HCT116 (cell line): Measurements from ENCODE around the gene KLHL35.

Experiments used
- EZH2 ChIP-seq: fragments of 200-600 bp; sonication (generic); IDR thresholded peaks from 2 replicates; pipeline ENCODE4 v1.6.1; 2017; ENCODE audit warnings: antibody characterized with exemption, mixed run types
- JUND ChIP-seq: IDR thresholded peaks from 2 replicates; pipeline ENCODE4 v1.6.1; 2012
- POLR2A ChIP-seq: IDR thresholded peaks from 2 replicates; pipeline ENCODE4 v1.7.0; 2011; ENCODE audit warnings: borderline replicate concordance; ENCODE audit not compliant: insufficient read depth, insufficient read length; ENCODE audit errors: extremely low read depth
- TF ChIP-seq, protein P1 (sequence below): IDR thresholded peaks from 2 replicates; pipeline ENCODE4 v1.6.1; 2011; ENCODE audit warnings: mild to moderate bottlenecking, low read length, moderate library complexity; ENCODE audit not compliant: insufficient replicate concordance; ENCODE audit errors: extremely low read depth

DNA sequence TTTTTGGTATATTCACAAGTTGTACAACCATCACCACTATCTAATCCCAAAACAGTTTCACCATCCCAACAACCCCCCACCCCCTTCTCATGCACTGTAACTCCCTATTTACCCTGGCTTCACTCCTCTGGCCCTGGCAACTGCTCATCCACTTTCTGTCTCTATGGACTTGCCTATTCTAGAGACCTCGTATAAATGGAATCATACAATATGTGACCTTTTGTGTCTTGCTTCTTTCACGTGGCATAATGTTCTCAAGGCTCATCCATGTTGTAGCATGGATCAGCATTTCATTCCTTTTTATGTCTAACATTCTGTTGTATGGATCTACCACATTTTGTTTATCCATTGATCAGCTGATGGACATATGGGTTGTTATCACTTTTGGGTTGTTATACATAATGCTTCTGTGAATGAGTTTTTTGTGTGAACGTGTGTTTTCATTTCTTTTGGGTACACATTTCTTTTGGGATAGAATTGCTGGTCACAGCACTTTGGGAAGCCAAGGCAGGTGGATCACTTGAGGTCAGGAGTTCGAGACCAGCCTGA, 46.7 kb upstream of the KLHL35 start:
- TF ChIP-seq JUND (no peak), EZH2 (no peak), POLR2A (no peak)
- TF ChIP-seq, protein P1, sequence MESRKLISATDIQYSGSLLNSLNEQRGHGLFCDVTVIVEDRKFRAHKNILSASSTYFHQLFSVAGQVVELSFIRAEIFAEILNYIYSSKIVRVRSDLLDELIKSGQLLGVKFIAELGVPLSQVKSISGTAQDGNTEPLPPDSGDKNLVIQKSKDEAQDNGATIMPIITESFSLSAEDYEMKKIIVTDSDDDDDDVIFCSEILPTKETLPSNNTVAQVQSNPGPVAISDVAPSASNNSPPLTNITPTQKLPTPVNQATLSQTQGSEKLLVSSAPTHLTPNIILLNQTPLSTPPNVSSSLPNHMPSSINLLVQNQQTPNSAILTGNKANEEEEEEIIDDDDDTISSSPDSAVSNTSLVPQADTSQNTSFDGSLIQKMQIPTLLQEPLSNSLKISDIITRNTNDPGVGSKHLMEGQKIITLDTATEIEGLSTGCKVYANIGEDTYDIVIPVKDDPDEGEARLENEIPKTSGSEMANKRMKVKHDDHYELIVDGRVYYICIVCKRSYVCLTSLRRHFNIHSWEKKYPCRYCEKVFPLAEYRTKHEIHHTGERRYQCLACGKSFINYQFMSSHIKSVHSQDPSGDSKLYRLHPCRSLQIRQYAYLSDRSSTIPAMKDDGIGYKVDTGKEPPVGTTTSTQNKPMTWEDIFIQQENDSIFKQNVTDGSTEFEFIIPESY: no peak
